A673 (cell line): ENCODE results near the gene NAT8L. TPM values are rescaled to one million over a fixed set of nuclear protein-coding genes. Genes with fewer than 3 reads are reported as not detected.

ENCODE experiments used
- BruUV-seq: library from RNA; stranded (reverse); fragments of 400-500 nt; replicated peaks from 2 replicates; lab custom pipeline; 2021; lab: Mats Ljungman, UMichigan
- CTCF ChIA-PET: fragments of 300-600 bp; sonication (Branson Sonifier 250); formaldehyde crosslinking; loops from one replicate; lab custom pipeline; 2022; ENCODE audit warnings: antibody characterized with exemption; lab: Charles Lee
- POLR2A ChIA-PET: fragments of 300-600 bp; sonication (Branson Sonifier 250); formaldehyde crosslinking; loops from one replicate; lab custom pipeline; 2022; ENCODE audit warnings: antibody characterized with exemption; ENCODE audit not compliant: low non-redundant PET; lab: Charles Lee
- DNase-seq: peaks from one replicate; pipeline ENCODE4 v3.0.0-alpha.2; 2015; ENCODE audit warnings: low spot score
- H3K27ac ChIP-seq: fragments of 200-600 bp; sonication (generic); 2 replicates; pipeline ENCODE4 v1.5.1; 2016; ENCODE audit warnings: mixed run types, low read depth, mild to moderate bottlenecking, mixed read lengths, antibody characterized with exemption, low read length; ENCODE audit not compliant: poor library complexity, severe bottlenecking
- H3K27me3 ChIP-seq: fragments of 200-600 bp; sonication (generic); replicated peaks from 2 replicates; pipeline ENCODE4 v1.6.1; 2017; ENCODE audit warnings: mixed run types, low read depth, mild to moderate bottlenecking, mixed read lengths, antibody characterized with exemption, low read length; ENCODE audit not compliant: insufficient read depth, poor library complexity
- H3K36me3 ChIP-seq: fragments of 200-600 bp; sonication (generic); 2 replicates; pipeline ENCODE4 v1.6.1; 2016; ENCODE audit warnings: mixed run types, mild to moderate bottlenecking, mixed read lengths, antibody characterized with exemption, low read length; ENCODE audit not compliant: insufficient read depth, poor library complexity, severe bottlenecking
- H3K4me1 ChIP-seq: fragments of 200-600 bp; sonication (generic); 2 replicates; pipeline ENCODE4 v1.6.1; 2017; ENCODE audit warnings: mixed run types, mild to moderate bottlenecking, mixed read lengths, antibody characterized with exemption, low read length; ENCODE audit not compliant: insufficient read depth, poor library complexity, severe bottlenecking
- H3K4me3 ChIP-seq: fragments of 200-600 bp; sonication (generic); 2 replicates; pipeline ENCODE4 v1.5.1; 2016; ENCODE audit warnings: low read depth, mixed run types, mild to moderate bottlenecking, mixed read lengths, low read length; ENCODE audit not compliant: poor library complexity, severe bottlenecking
- H3K9me3 ChIP-seq: fragments of 200-600 bp; sonication (generic); 2 replicates; pipeline ENCODE4 v1.6.1; 2016; ENCODE audit warnings: mixed run types, low read depth, mild to moderate bottlenecking, mixed read lengths, antibody characterized with exemption, low read length; ENCODE audit not compliant: poor library complexity, severe bottlenecking
- CTCF ChIP-seq: fragments of 300-800, 200-600 bp; sonication (generic); conservative IDR thresholded peaks from 2 replicates; pipeline ENCODE4 v1.5.1; 2017; ENCODE audit warnings: low read depth, mild to moderate bottlenecking, antibody characterized with exemption, low read length, moderate library complexity, mixed read lengths
- EZH2 ChIP-seq: fragments of 200-600 bp; sonication (generic); IDR thresholded peaks from 2 replicates; pipeline ENCODE4 v1.6.1; 2017; ENCODE audit warnings: borderline replicate concordance, low read depth, mild to moderate bottlenecking, mixed read lengths, antibody characterized with exemption, low read length; ENCODE audit not compliant: poor library complexity, severe bottlenecking
- intact Hi-C: fragments of 100-400 bp; cut with micrococcal nuclease; formaldehyde crosslinking; loops from one replicate; pipeline ENCODE4 v1.10.0; 2022; ENCODE audit not compliant: unreplicated experiment
- total RNA-seq: library from RNA; stranded (reverse); gene quantifications from 2 replicates; pipeline ENCODE4 v1.2.3, GENCODE V29; 2021

The NAT8L gene
- total RNA-seq, 1 experiment from 2014 or later, result 2.5 TPM

- no peaks in the 10 kb centered on the region for H3K27me3 ChIP-seq
- no peak for TF ChIP-seq EZH2
- no peak for TF ChIP-seq CTCF
- ChIA-PET CTCF (no interaction called here), POLR2A (interaction anchor here (0.5 kb wide), 1 partner anchor 136 kb away, joined by 8 read pairs; no protein-coding TSS in a partner anchor)
- no peak overlapping the region for H3K4me3 ChIP-seq
- H3K36me3 ChIP-seq, result no peaks in the 10 kb centered on the region
- DNase-seq, result no peak
- H3K27ac ChIP-seq, result no peak overlapping the region
- H3K9me3 ChIP-seq, result peaks cover 14% of the 10 kb centered on the region
- intact Hi-C loops, result no loop called here
- BruUV-seq, result no TSS peak
- no peaks in the 10 kb centered on the region for H3K4me1 ChIP-seq
These were observed 43.1 kb downstream of the NAT8L start for GRCh38 chr4:2102045-2102883.

GRCh38 chr4:2103127-2103842 lies 44.2 kb downstream of the NAT8L start:
- H3K27me3 ChIP-seq, result peaks cover 2% of the 10 kb centered on the region
- intact Hi-C loops, result no loop called here
- H3K9me3 ChIP-seq, result peaks cover 14% of the 10 kb centered on the region
- TF ChIP-seq EZH2 (no peak), CTCF (no peak)
- DNase-seq, result no peak
- ChIA-PET POLR2A (no interaction called here), CTCF (no interaction called here)
- BruUV-seq, result no TSS peak
- H3K27ac ChIP-seq, result no peak overlapping the region
- no peak overlapping the region for H3K4me3 ChIP-seq
- no peaks in the 10 kb centered on the region for H3K36me3 ChIP-seq
- no peaks in the 10 kb centered on the region for H3K4me1 ChIP-seq

GRCh38 chr4:2103843-2104547 lies 44.9 kb downstream of the NAT8L start:
- Histone ChIP-seq H3K9me3 (peaks cover 14% of the 10 kb centered on the region), H3K27ac (no peak overlapping the region), H3K4me3 (no peak overlapping the region), H3K36me3 (no peaks in the 10 kb centered on the region), H3K4me1 (no peaks in the 10 kb centered on the region), H3K27me3 (peaks cover 8% of the 10 kb centered on the region)
- ChIA-PET POLR2A (no interaction called here), CTCF (no interaction called here)
- no peak for TF ChIP-seq EZH2
- TF ChIP-seq CTCF, result no peak
- BruUV-seq, result no TSS peak
- no peak for DNase-seq
- intact Hi-C loops, result no loop called here
